ENCODE data around the gene RBM6. TPM values are rescaled to one million over a fixed set of nuclear protein-coding genes. Genes with fewer than 3 reads are reported as not detected.

Gene RBM6
- total RNA-seq, 1 donor from 2014 or later, result 117 TPM

GRCh38 chr3:50117120-50117519, 177.2 kb downstream of the RBM6 start:
- TF ChIP-seq CTCF (conservative IDR thresholded peaks at IDR 0.05), result no peak
- no peaks in the 10 kb centered on the region for H3K9me3 Mint-ChIP-seq
- peaks cover 31% of the 10 kb centered on the region for H3K36me3 Mint-ChIP-seq (ENCODE audit: low read depth)
- H3K4me3 Mint-ChIP-seq, result no peak overlapping the region
- no peaks in the 10 kb centered on the region for H3K4me1 Mint-ChIP-seq
- H3K27ac Mint-ChIP-seq (ENCODE audit: unreplicated experiment), result no peak overlapping the region
- no peaks in the 10 kb centered on the region for H3K27me3 Mint-ChIP-seq (ENCODE audit: low read depth)
- no peak for DNase-seq (ENCODE audit: low read depth, low spot score)

- peaks cover 2% of the 10 kb centered on the region for H3K27me3 Mint-ChIP-seq (ENCODE audit: low read depth)
- peaks cover 31% of the 10 kb centered on the region for H3K36me3 Mint-ChIP-seq (ENCODE audit: low read depth)
- no peak for DNase-seq (ENCODE audit: low read depth, low spot score)
- no peaks in the 10 kb centered on the region for H3K4me1 Mint-ChIP-seq
- no peak overlapping the region for H3K27ac Mint-ChIP-seq (ENCODE audit: unreplicated experiment)
- no peak overlapping the region for H3K4me3 Mint-ChIP-seq
- TF ChIP-seq CTCF (conservative IDR thresholded peaks at IDR 0.05), result no peak
- H3K9me3 Mint-ChIP-seq, result no peaks in the 10 kb centered on the region
Measured at GRCh38 chr3:50118237-50118636, 178.3 kb downstream of the RBM6 start.

GRCh38 chr3:50119786-50120185, 179.8 kb downstream of the RBM6 start:
- no peak for TF ChIP-seq CTCF (conservative IDR thresholded peaks at IDR 0.05)
- Mint-ChIP-seq H3K27me3 (ENCODE audit: low read depth) (peaks cover 2% of the 10 kb centered on the region), H3K27ac (ENCODE audit: unreplicated experiment) (no peak overlapping the region), H3K9me3 (no peaks in the 10 kb centered on the region), H3K4me1 (no peaks in the 10 kb centered on the region), H3K36me3 (ENCODE audit: low read depth) (peaks cover 22% of the 10 kb centered on the region), H3K4me3 (no peak overlapping the region)
- no peak for DNase-seq (ENCODE audit: low read depth, low spot score)

GRCh38 chr3:50120364-50121071, 180.6 kb downstream of the RBM6 start:
- Mint-ChIP-seq H3K9me3 (no peaks in the 10 kb centered on the region), H3K4me3 (no peak overlapping the region), H3K27ac (ENCODE audit: unreplicated experiment) (no peak overlapping the region), H3K4me1 (no peaks in the 10 kb centered on the region), H3K36me3 (ENCODE audit: low read depth) (peaks cover 18% of the 10 kb centered on the region), H3K27me3 (ENCODE audit: low read depth) (peaks cover 2% of the 10 kb centered on the region)
- DNase-seq (ENCODE audit: low read depth, low spot score), result no peak
- TF ChIP-seq CTCF (conservative IDR thresholded peaks at IDR 0.05), result no peak

- Mint-ChIP-seq H3K36me3 (ENCODE audit: low read depth) (peaks cover 10% of the 10 kb centered on the region), H3K4me3 (peak overlapping the region; percentile 72), H3K27ac (ENCODE audit: unreplicated experiment) (no peak overlapping the region), H3K27me3 (ENCODE audit: low read depth) (peaks cover 2% of the 10 kb centered on the region), H3K4me1 (peaks cover 7% of the 10 kb centered on the region), H3K9me3 (no peaks in the 10 kb centered on the region)
- TF ChIP-seq CTCF (conservative IDR thresholded peaks at IDR 0.05), result peak; percentile 94
- DNase-seq (ENCODE audit: low read depth, low spot score), result peak; percentile 74
Measured at GRCh38 chr3:50121072-50122032, 181.4 kb downstream of the RBM6 start.
